ENCODE measurements around the gene ATP2B2. TPM values are rescaled to one million over a fixed set of nuclear protein-coding genes. Genes with fewer than 3 reads are reported as not detected.
A peak's percentile ranks its signal among the peaks of the same experiment; 100 is the strongest.

ATP2B2 gene
- total RNA-seq, 1 donor from 2014 or later = not detected

GRCh38 chr3:10370429-10370828 is 135.0 kb downstream of the ATP2B2 start:
- peak; percentile 61 for DNase-seq (ENCODE audit: low read depth)

GRCh38 chr3:10368512-10368911 is 136.9 kb downstream of the ATP2B2 start:
- no peak for DNase-seq (ENCODE audit: low read depth)
- Histone ChIP-seq H3K36me3 (ENCODE audit: control insufficient read depth, insufficient read depth, low read length) (no peaks in the 10 kb centered on the region), H3K27me3 (ENCODE audit: control insufficient read depth, insufficient read depth, low read length) (no peaks in the 10 kb centered on the region), H3K4me3 (ENCODE audit: low read depth, low read length) (no peak overlapping the region)
- TF ChIP-seq, protein P1, sequence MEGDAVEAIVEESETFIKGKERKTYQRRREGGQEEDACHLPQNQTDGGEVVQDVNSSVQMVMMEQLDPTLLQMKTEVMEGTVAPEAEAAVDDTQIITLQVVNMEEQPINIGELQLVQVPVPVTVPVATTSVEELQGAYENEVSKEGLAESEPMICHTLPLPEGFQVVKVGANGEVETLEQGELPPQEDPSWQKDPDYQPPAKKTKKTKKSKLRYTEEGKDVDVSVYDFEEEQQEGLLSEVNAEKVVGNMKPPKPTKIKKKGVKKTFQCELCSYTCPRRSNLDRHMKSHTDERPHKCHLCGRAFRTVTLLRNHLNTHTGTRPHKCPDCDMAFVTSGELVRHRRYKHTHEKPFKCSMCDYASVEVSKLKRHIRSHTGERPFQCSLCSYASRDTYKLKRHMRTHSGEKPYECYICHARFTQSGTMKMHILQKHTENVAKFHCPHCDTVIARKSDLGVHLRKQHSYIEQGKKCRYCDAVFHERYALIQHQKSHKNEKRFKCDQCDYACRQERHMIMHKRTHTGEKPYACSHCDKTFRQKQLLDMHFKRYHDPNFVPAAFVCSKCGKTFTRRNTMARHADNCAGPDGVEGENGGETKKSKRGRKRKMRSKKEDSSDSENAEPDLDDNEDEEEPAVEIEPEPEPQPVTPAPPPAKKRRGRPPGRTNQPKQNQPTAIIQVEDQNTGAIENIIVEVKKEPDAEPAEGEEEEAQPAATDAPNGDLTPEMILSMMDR (IDR thresholded peaks at IDR 0.05; ENCODE audit: insufficient read depth, low read length, poor library complexity, severe bottlenecking) = no peak

More at GRCh38 chr3:10370429-10370828, 135.0 kb downstream of the ATP2B2 start:
- Histone ChIP-seq H3K27me3 (ENCODE audit: control insufficient read depth, insufficient read depth, low read length) (no peaks in the 10 kb centered on the region), H3K36me3 (ENCODE audit: control insufficient read depth, insufficient read depth, low read length) (no peaks in the 10 kb centered on the region), H3K4me3 (ENCODE audit: low read depth, low read length) (no peak overlapping the region)
- TF ChIP-seq, protein P1 (IDR thresholded peaks at IDR 0.05; ENCODE audit: insufficient read depth, low read length, poor library complexity, severe bottlenecking) = no peak

- no peaks in the 10 kb centered on the region for H3K27me3 ChIP-seq (ENCODE audit: control insufficient read depth, insufficient read depth, low read length)
- DNase-seq (ENCODE audit: low read depth) = no peak
- H3K4me3 ChIP-seq (ENCODE audit: low read depth, low read length) = no peak overlapping the region
- no peaks in the 10 kb centered on the region for H3K36me3 ChIP-seq (ENCODE audit: control insufficient read depth, insufficient read depth, low read length)
- TF ChIP-seq, protein P1 (IDR thresholded peaks at IDR 0.05; ENCODE audit: insufficient read depth, low read length, poor library complexity, severe bottlenecking) = no peak
These were observed 137.9 kb downstream of the ATP2B2 start for GRCh38 chr3:10367506-10367905.

DNA sequence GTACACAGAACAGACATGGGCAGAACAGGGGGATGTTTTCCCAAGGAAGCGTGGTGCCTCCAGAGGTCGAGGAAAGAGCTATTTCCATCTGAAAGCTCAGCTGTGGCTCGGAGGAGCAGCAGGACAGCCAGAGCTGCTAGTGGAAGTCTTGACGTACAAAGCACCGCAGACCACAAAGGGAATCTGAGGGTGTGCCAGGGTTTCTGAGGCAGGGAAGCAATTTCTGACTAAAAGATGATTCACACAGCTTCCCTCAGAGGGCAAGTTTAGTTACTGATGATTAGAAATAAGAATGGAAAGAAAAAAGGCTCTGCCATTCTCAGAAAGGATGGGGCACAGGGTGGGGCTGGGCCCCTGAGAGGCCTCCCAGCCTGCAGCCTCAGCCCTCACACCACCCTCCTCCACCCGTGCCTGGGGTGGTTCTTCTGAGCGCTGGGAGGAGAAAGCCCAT is 138.7 kb downstream of the ATP2B2 start:
- H3K27me3 ChIP-seq (ENCODE audit: control insufficient read depth, insufficient read depth, low read length) = no peaks in the 10 kb centered on the region
- H3K36me3 ChIP-seq (ENCODE audit: control insufficient read depth, insufficient read depth, low read length) = no peaks in the 10 kb centered on the region
- peak; percentile 97 for DNase-seq (ENCODE audit: low read depth)
- no peak overlapping the region for H3K4me3 ChIP-seq (ENCODE audit: low read depth, low read length)
- TF ChIP-seq, protein P1 (IDR thresholded peaks at IDR 0.05; ENCODE audit: insufficient read depth, low read length, poor library complexity, severe bottlenecking) = no peak

DNA sequence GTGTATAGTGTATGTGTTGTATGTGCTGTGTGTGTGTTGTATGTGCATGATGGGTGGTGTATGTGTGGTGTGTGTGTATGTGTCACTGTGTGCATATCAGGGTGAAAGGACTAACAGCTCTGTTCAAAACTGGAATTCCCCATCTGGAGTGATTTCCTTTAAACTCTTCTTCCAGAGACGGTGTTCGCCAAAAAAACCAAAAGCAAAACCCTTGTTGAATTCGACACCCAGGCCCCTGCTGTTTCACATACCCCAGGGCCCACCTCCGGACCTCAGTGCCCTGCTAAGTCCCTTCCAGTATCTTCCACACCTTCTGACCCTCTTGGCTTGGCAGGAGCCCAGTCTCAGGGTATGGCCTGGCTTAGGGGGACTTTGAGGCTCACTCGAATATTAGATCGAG is 139.6 kb downstream of the ATP2B2 start:
- DNase-seq (ENCODE audit: low read depth) = no peak
- TF ChIP-seq, protein P1 (IDR thresholded peaks at IDR 0.05; ENCODE audit: insufficient read depth, low read length, poor library complexity, severe bottlenecking) = no peak
- Histone ChIP-seq H3K4me3 (ENCODE audit: low read depth, low read length) (no peak overlapping the region), H3K36me3 (ENCODE audit: control insufficient read depth, insufficient read depth, low read length) (no peaks in the 10 kb centered on the region), H3K27me3 (ENCODE audit: control insufficient read depth, insufficient read depth, low read length) (no peaks in the 10 kb centered on the region)

DNA sequence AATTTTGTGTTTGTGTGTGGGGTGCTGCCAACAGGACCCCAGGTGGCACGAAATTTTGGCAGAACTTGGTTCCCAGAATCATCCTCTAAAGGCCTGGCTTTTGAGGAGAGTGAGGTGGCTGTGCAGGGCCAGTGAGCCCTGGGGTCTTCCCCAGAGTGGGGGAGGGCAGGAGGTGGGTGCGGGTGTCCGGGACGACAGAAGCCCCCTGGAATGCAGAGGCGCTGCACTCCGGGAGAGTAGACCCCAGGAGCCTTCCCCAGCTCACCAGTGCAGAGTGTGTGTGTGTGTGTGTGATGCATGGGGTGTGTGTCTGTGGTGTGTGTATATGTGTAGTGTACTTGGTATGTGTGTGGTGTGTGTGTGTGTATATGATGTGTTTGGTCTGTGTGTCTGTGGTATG is 140.1 kb downstream of the ATP2B2 start:
- H3K36me3 ChIP-seq (ENCODE audit: control insufficient read depth, insufficient read depth, low read length) = no peaks in the 10 kb centered on the region
- DNase-seq (ENCODE audit: low read depth) = no peak
- H3K27me3 ChIP-seq (ENCODE audit: control insufficient read depth, insufficient read depth, low read length) = no peaks in the 10 kb centered on the region
- H3K4me3 ChIP-seq (ENCODE audit: low read depth, low read length) = no peak overlapping the region
- TF ChIP-seq, protein P1 (IDR thresholded peaks at IDR 0.05; ENCODE audit: insufficient read depth, low read length, poor library complexity, severe bottlenecking) = no peak
